Ascending aorta (tissue), 2 donors: ENCODE results near the gene HELB. TPM values are rescaled to one million over a fixed set of nuclear protein-coding genes. Genes with fewer than 3 reads are reported as not detected.

Experiments
- DNase-seq, 2 donors: peaks; one replicate each; pipeline ENCODE4 v3.0.0-alpha.2; 2019; ENCODE audit warnings: low spot score in 2 of 2
- H3K27ac ChIP-seq, 2 donors: fragments of 200-600 bp; sonication (generic); one replicate each; pipeline ENCODE4 v1.5.1; 2016 to 2017; ENCODE audit warnings: mild to moderate bottlenecking in 1 of 2
- H3K27me3 ChIP-seq: fragments of 200-600 bp; sonication (generic); one replicate; pipeline ENCODE4 v1.5.1; 2017
- H3K36me3 ChIP-seq, 2 donors: fragments of 200-600 bp; sonication (generic); one replicate each; pipeline ENCODE4 v1.5.1; 2016
- H3K4me1 ChIP-seq, 2 donors: fragments of 200-600 bp; sonication (generic); one replicate each; pipeline ENCODE4 v1.5.1; 2016 to 2017; ENCODE audit warnings: mild to moderate bottlenecking in 1 of 2
- H3K4me3 ChIP-seq, 2 donors: fragments of 200-600 bp; sonication (generic); one replicate each; pipeline ENCODE4 v1.5.1; 2016 to 2017; ENCODE audit warnings: mild to moderate bottlenecking in 1 of 2
- H3K9me3 ChIP-seq, 2 donors: fragments of 200-600 bp; sonication (generic); one replicate each; pipeline ENCODE4 v1.5.1; 2016
- intact Hi-C: fragments of 100-400 bp; cut with DNase I; formaldehyde crosslinking; loops from one replicate; pipeline ENCODE4 v1.15.1; 2023
- total RNA-seq: library from RNA; depleted of rRNA; stranded (reverse); fragments of >200 nt; gene quantifications from one replicate; pipeline ENCODE4 v1.1.0, GENCODE V29; 2016
- TF ChIP-seq, protein P1 (sequence below), 3 experiments: fragments of 200-600 bp in 2 of 3; fragments of 450-650 bp in 1 of 3; sonication (generic) in 2 of 3; IDR thresholded peaks; one replicate each; pipeline ENCODE4 v1.5.1; 2016 to 2019; ENCODE audit warnings: antibody characterized with exemption in 3 of 3, mild to moderate bottlenecking in 1 of 3, moderate library complexity in 1 of 3

Gene HELB
- total RNA-seq, 1 donor from 2014 or later, result 3.1 TPM

- intact Hi-C loops, result no loop called here
- peaks cover 0 to 9% of the 10 kb centered on the region in 2 donors for H3K9me3 ChIP-seq
Measured at GRCh38 chr12:66345212-66345611, 42.9 kb downstream of the HELB start.

GRCh38 chr12:66345956-66346355 lies 43.7 kb downstream of the HELB start:
- no peaks in the 10 kb centered on the region for H3K27me3 ChIP-seq
- no peak for DNase-seq
- H3K4me3 ChIP-seq, result no peak overlapping the region
- peaks cover 9 to 21% of the 10 kb centered on the region in 2 donors for H3K36me3 ChIP-seq
- H3K27ac ChIP-seq, result no peak overlapping the region
- intact Hi-C loops, result no loop called here
- H3K4me1 ChIP-seq, result no peaks in the 10 kb centered on the region
- peaks cover 0 to 9% of the 10 kb centered on the region in 2 donors for H3K9me3 ChIP-seq
- TF ChIP-seq, protein P1, sequence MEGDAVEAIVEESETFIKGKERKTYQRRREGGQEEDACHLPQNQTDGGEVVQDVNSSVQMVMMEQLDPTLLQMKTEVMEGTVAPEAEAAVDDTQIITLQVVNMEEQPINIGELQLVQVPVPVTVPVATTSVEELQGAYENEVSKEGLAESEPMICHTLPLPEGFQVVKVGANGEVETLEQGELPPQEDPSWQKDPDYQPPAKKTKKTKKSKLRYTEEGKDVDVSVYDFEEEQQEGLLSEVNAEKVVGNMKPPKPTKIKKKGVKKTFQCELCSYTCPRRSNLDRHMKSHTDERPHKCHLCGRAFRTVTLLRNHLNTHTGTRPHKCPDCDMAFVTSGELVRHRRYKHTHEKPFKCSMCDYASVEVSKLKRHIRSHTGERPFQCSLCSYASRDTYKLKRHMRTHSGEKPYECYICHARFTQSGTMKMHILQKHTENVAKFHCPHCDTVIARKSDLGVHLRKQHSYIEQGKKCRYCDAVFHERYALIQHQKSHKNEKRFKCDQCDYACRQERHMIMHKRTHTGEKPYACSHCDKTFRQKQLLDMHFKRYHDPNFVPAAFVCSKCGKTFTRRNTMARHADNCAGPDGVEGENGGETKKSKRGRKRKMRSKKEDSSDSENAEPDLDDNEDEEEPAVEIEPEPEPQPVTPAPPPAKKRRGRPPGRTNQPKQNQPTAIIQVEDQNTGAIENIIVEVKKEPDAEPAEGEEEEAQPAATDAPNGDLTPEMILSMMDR (IDR thresholded peaks at IDR 0.05), result no peak

More at GRCh38 chr12:66345212-66345611, 42.9 kb downstream of the HELB start:
- TF ChIP-seq, protein P1 (IDR thresholded peaks at IDR 0.05), result no peak
- DNase-seq, result no peak
- Histone ChIP-seq H3K4me3 (no peak overlapping the region), H3K27me3 (no peaks in the 10 kb centered on the region), H3K27ac (no peak overlapping the region), H3K36me3 (peaks cover 11 to 28% of the 10 kb centered on the region in 2 donors), H3K4me1 (no peaks in the 10 kb centered on the region)

DNA sequence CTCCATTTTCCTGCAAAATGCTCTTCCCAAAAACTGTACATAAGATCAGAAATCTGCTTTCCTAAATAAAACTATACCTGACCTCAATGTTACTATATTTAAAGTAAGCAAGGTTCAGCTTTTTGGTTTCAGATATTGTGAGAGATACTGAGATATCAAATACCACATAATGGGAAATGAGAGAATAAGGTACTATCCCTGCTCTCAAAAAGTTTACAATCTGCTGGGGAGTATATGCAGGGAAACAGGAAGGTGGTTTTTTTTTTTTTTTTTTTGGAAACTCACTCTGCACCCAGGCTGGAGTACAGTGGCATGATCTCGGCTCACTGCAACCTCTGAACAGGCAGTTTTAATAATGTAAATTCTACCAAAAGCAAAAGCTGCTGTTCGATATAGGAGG lies 49.0 kb downstream of the HELB start:
- TF ChIP-seq, protein P1 (IDR thresholded peaks at IDR 0.05), result no peak
- no peak overlapping the region for H3K27ac ChIP-seq
- no peaks in the 10 kb centered on the region for H3K36me3 ChIP-seq
- DNase-seq, result no peak
- no peak overlapping the region for H3K4me3 ChIP-seq
- no peaks in the 10 kb centered on the region for H3K4me1 ChIP-seq
- intact Hi-C loops, result no loop called here
- H3K27me3 ChIP-seq, result no peaks in the 10 kb centered on the region
- H3K9me3 ChIP-seq, result no peaks in the 10 kb centered on the region

GRCh38 chr12:66352197-66352596 lies 49.9 kb downstream of the HELB start:
- intact Hi-C loops, result no loop called here
- H3K27ac ChIP-seq, result no peak overlapping the region

GRCh38 chr12:66352899-66353298 lies 50.6 kb downstream of the HELB start:
- H3K4me1 ChIP-seq, result no peaks in the 10 kb centered on the region
- TF ChIP-seq, protein P1 (IDR thresholded peaks at IDR 0.05), result no peak
- no peak overlapping the region for H3K27ac ChIP-seq
- no peak for DNase-seq
- H3K27me3 ChIP-seq, result no peaks in the 10 kb centered on the region
- no peaks in the 10 kb centered on the region for H3K36me3 ChIP-seq
- H3K4me3 ChIP-seq, result no peak overlapping the region
- intact Hi-C loops, result no loop called here
- no peaks in the 10 kb centered on the region for H3K9me3 ChIP-seq

More at GRCh38 chr12:66352197-66352596, 49.9 kb downstream of the HELB start:
- H3K9me3 ChIP-seq, result no peaks in the 10 kb centered on the region
- no peak for DNase-seq
- no peaks in the 10 kb centered on the region for H3K36me3 ChIP-seq
- no peaks in the 10 kb centered on the region for H3K4me1 ChIP-seq
- no peaks in the 10 kb centered on the region for H3K27me3 ChIP-seq
- no peak overlapping the region for H3K4me3 ChIP-seq
- TF ChIP-seq, protein P1 (IDR thresholded peaks at IDR 0.05), result no peak

DNA sequence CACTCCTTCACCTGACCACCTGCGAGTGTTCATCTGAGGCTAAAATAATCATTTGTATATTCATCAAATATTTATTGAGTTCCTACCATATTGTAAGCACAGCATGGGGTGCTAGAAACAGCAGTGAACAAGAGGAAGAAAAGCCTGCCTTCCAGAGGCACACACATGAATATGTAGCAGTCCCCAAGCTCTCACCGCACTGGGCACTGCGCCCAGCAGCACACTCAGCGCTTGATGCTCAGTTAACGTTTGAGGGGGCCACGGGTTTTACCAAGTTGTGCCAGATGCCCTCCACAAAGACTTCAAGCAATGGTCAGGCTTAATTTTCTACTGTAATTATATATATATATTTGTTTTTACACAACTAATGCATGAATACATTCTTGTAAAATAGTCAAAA lies 52.0 kb downstream of the HELB start:
- Histone ChIP-seq H3K27ac (no peak overlapping the region), H3K36me3 (no peaks in the 10 kb centered on the region), H3K4me1 (no peaks in the 10 kb centered on the region), H3K4me3 (no peak overlapping the region), H3K27me3 (no peaks in the 10 kb centered on the region), H3K9me3 (no peaks in the 10 kb centered on the region)
- no peak for DNase-seq
- TF ChIP-seq, protein P1 (IDR thresholded peaks at IDR 0.05), result no peak
- intact Hi-C loops, result no loop called here
